ENCODE measurements around the gene PRDX5.

GRCh38 chr11:64305691-64306562, 12.0 kb upstream of the PRDX5 start:
- TF ChIP-seq CTCF (IDR thresholded peaks at IDR 0.05) (peak in 2 of 5 experiments; percentile 10 to 15), POLR2A (IDR thresholded peaks at IDR 0.05) (peak; percentile 74)

Data from transverse colon (tissue), 3 donors.